ENCODE measurements around the gene UBE2D2.
A peak's percentile ranks its signal among the peaks of the same experiment; 100 is the strongest.

Gene UBE2D2

GRCh38 chr5:139651853-139652787 is 91.0 kb downstream of the UBE2D2 start:
- DNase-seq (ENCODE audit: low spot score) = no peak
- TF ChIP-seq CTCF (IDR thresholded peaks at IDR 0.05; ENCODE audit: poor library complexity, severe bottlenecking) = no peak
- no peaks in the 10 kb centered on the region for H3K9me3 ChIP-seq (ENCODE audit: severe bottlenecking)
- ATAC-seq (ENCODE audit: low read depth) = peak; percentile 53
- no peak overlapping the region for H3K4me3 ChIP-seq (ENCODE audit: severe bottlenecking)
- H3K27ac ChIP-seq (ENCODE audit: poor library complexity, severe bottlenecking) = no peak overlapping the region
- peaks cover 30% of the 10 kb centered on the region for H3K27me3 ChIP-seq (ENCODE audit: insufficient read depth, poor library complexity, severe bottlenecking)
- no peaks in the 10 kb centered on the region for H3K36me3 ChIP-seq (ENCODE audit: low read depth)
- H3K4me1 ChIP-seq (ENCODE audit: insufficient read depth, poor library complexity, severe bottlenecking) = peaks cover 6% of the 10 kb centered on the region

- ATAC-seq (ENCODE audit: low read depth) = no peak
- H3K9me3 ChIP-seq (ENCODE audit: severe bottlenecking) = no peaks in the 10 kb centered on the region
- no peak for TF ChIP-seq CTCF (IDR thresholded peaks at IDR 0.05; ENCODE audit: poor library complexity, severe bottlenecking)
- no peak for DNase-seq (ENCODE audit: low spot score)
- no peak overlapping the region for H3K27ac ChIP-seq (ENCODE audit: poor library complexity, severe bottlenecking)
- peaks cover 6% of the 10 kb centered on the region for H3K4me1 ChIP-seq (ENCODE audit: insufficient read depth, poor library complexity, severe bottlenecking)
- H3K36me3 ChIP-seq (ENCODE audit: low read depth) = no peaks in the 10 kb centered on the region
- peaks cover 23% of the 10 kb centered on the region for H3K27me3 ChIP-seq (ENCODE audit: insufficient read depth, poor library complexity, severe bottlenecking)
- no peak overlapping the region for H3K4me3 ChIP-seq (ENCODE audit: severe bottlenecking)
Measured at GRCh38 chr5:139652788-139653241, 91.7 kb downstream of the UBE2D2 start.

- no peaks in the 10 kb centered on the region for H3K9me3 ChIP-seq (ENCODE audit: severe bottlenecking)
- H3K4me3 ChIP-seq (ENCODE audit: severe bottlenecking) = no peak overlapping the region
- no peaks in the 10 kb centered on the region for H3K36me3 ChIP-seq (ENCODE audit: low read depth)
- TF ChIP-seq CTCF (IDR thresholded peaks at IDR 0.05; ENCODE audit: poor library complexity, severe bottlenecking) = no peak
- no peak for ATAC-seq (ENCODE audit: low read depth)
- DNase-seq (ENCODE audit: low spot score) = no peak
- H3K27me3 ChIP-seq (ENCODE audit: insufficient read depth, poor library complexity, severe bottlenecking) = peaks cover 22% of the 10 kb centered on the region
- peaks cover 6% of the 10 kb centered on the region for H3K4me1 ChIP-seq (ENCODE audit: insufficient read depth, poor library complexity, severe bottlenecking)
- H3K27ac ChIP-seq (ENCODE audit: poor library complexity, severe bottlenecking) = no peak overlapping the region
Measured at GRCh38 chr5:139653616-139654015, 92.5 kb downstream of the UBE2D2 start.

GRCh38 chr5:139654464-139654863 is 93.3 kb downstream of the UBE2D2 start:
- Histone ChIP-seq H3K27ac (ENCODE audit: poor library complexity, severe bottlenecking) (no peak overlapping the region), H3K4me3 (ENCODE audit: severe bottlenecking) (no peak overlapping the region), H3K27me3 (ENCODE audit: insufficient read depth, poor library complexity, severe bottlenecking) (peaks cover 14% of the 10 kb centered on the region), H3K4me1 (ENCODE audit: insufficient read depth, poor library complexity, severe bottlenecking) (peaks cover 9% of the 10 kb centered on the region), H3K36me3 (ENCODE audit: low read depth) (no peaks in the 10 kb centered on the region), H3K9me3 (ENCODE audit: severe bottlenecking) (no peaks in the 10 kb centered on the region)
- no peak for ATAC-seq (ENCODE audit: low read depth)
- no peak for DNase-seq (ENCODE audit: low spot score)
- TF ChIP-seq CTCF (IDR thresholded peaks at IDR 0.05; ENCODE audit: poor library complexity, severe bottlenecking) = no peak

Data from RWPE2 (cell line).